SK-N-SH treated with all-trans-retinoic acid at 6 μM for 48 hours (cell line): ENCODE results near the gene PSMD6.

Experiments used
- ATAC-seq: fragments of 200-7000 bp; cut with Tn5 transposase; 3 replicates; pipeline ENCODE4 v1.9.1; 2020; ENCODE audit warnings: mild to moderate bottlenecking, moderate library complexity
- ARNTL ChIP-seq: fragments of 450-650 bp; formaldehyde crosslinking; IDR thresholded peaks from 2 replicates; pipeline ENCODE4 v1.5.0; 2020; ENCODE audit warnings: low read depth, mild to moderate bottlenecking, moderate library complexity, borderline replicate concordance
- BACH2 ChIP-seq: fragments of 250-450 bp; sonication (Bioruptor Pico); IDR thresholded peaks from 2 replicates; pipeline ENCODE4 v1.9.0; 2021; ENCODE audit warnings: mild to moderate bottlenecking, borderline replicate concordance
- CSDC2 ChIP-seq: fragments of 250-450 bp; sonication (Bioruptor Pico); IDR thresholded peaks from 2 replicates; pipeline ENCODE4 v1.5.0; 2020; ENCODE audit warnings: mild to moderate bottlenecking, moderate library complexity
- ESRRG ChIP-seq: fragments of 250-450 bp; sonication (Bioruptor Pico); IDR thresholded peaks from 2 replicates; pipeline ENCODE4 v1.6.1; 2021; ENCODE audit warnings: mild to moderate bottlenecking
- GLIS3 ChIP-seq: fragments of 250-450 bp; sonication (Bioruptor Pico); IDR thresholded peaks from 2 replicates; pipeline ENCODE4 v1.5.0; 2020; ENCODE audit warnings: mild to moderate bottlenecking, moderate library complexity
- ISL1 ChIP-seq: fragments of 250-450 bp; sonication (Bioruptor Pico); IDR thresholded peaks from 2 replicates; pipeline ENCODE4 v2.1.2; 2022; ENCODE audit warnings: mild to moderate bottlenecking, moderate library complexity
- OSR1 ChIP-seq: fragments of 250-450 bp; sonication (Bioruptor Pico); IDR thresholded peaks from 2 replicates; pipeline ENCODE4 v1.8.0; 2022; ENCODE audit warnings: moderate library complexity, mild to moderate bottlenecking, inconsistent platforms
- RARB ChIP-seq: fragments of 250-450 bp; sonication (Bioruptor Pico); IDR thresholded peaks from 2 replicates; pipeline ENCODE4 v1.8.0; 2021; ENCODE audit warnings: mild to moderate bottlenecking, moderate library complexity
- SNAI2 ChIP-seq: fragments of 250-450 bp; sonication (Bioruptor Pico); IDR thresholded peaks from 2 replicates; pipeline ENCODE4 v1.5.0; 2020; ENCODE audit warnings: mild to moderate bottlenecking, moderate library complexity
- TCF4 ChIP-seq: fragments of 250-450 bp; sonication (Bioruptor Pico); IDR thresholded peaks from 2 replicates; pipeline ENCODE4 v1.8.0; 2021; ENCODE audit warnings: mild to moderate bottlenecking, moderate library complexity, borderline replicate concordance
- TOX ChIP-seq: fragments of 250-450 bp; sonication (Bioruptor Pico); IDR thresholded peaks from 2 replicates; pipeline ENCODE4 v1.8.0; 2021; ENCODE audit warnings: mild to moderate bottlenecking, moderate library complexity, borderline replicate concordance
- ZC3H10 ChIP-seq: fragments of 250-450 bp; sonication (Bioruptor Pico); IDR thresholded peaks from 2 replicates; pipeline ENCODE4 v1.5.1; 2021; ENCODE audit warnings: mild to moderate bottlenecking, moderate library complexity
- ZFP3 ChIP-seq: fragments of 250-450 bp; sonication (Bioruptor Pico); IDR thresholded peaks from 2 replicates; pipeline ENCODE4 v1.5.0; 2020; ENCODE audit warnings: mild to moderate bottlenecking, moderate library complexity
- ZFP30 ChIP-seq: fragments of 450-650 bp; formaldehyde crosslinking; IDR thresholded peaks from 2 replicates; pipeline ENCODE4 v1.5.0; 2022; ENCODE audit warnings: mild to moderate bottlenecking, moderate library complexity
- ZNF565 ChIP-seq: fragments of 450-650 bp; formaldehyde crosslinking; conservative IDR thresholded peaks from 2 replicates; pipeline ENCODE4 v1.5.0; 2020; ENCODE audit warnings: low read depth, mild to moderate bottlenecking, moderate library complexity
- ZNF8 ChIP-seq: fragments of 450-650 bp; formaldehyde crosslinking; IDR thresholded peaks from 2 replicates; pipeline ENCODE4 v1.5.0; 2020; ENCODE audit warnings: mild to moderate bottlenecking, moderate library complexity
- TF ChIP-seq, protein P1 (sequence below): fragments of 250-450 bp; sonication (Bioruptor Pico); IDR thresholded peaks from 2 replicates; pipeline ENCODE4 v1.5.1; 2021; ENCODE audit warnings: mild to moderate bottlenecking, moderate library complexity
- TF ChIP-seq, protein P2 (sequence below): fragments of 250-450 bp; sonication (Bioruptor Pico); IDR thresholded peaks from 2 replicates; pipeline ENCODE4 v1.5.0; 2020; ENCODE audit warnings: mild to moderate bottlenecking, moderate library complexity
- TF ChIP-seq, protein P3 (sequence below): fragments of 250-450 bp; sonication (Bioruptor Pico); IDR thresholded peaks from 2 replicates; pipeline ENCODE4 v1.5.1; 2020; ENCODE audit warnings: low read depth, mild to moderate bottlenecking, moderate library complexity

Gene PSMD6

DNA sequence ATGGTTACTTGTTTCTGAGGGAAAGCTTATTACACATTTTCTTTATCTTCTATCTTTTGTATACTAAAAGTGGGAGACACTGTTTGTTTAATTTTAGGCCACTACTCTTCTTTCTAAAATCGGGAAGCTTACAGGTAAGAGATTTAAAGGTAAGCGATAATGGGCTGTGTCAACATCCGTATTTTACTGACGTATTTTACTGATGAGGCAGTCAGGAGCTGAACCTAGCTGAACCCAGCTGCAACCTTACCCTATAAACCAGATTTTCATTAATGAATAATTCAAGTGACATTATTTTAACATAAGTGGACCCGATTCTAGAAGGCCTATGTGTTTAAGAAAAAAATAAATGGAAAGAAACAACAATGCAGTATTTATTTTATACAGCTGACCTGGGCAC, 13.1 kb downstream of the PSMD6 start:
- TF ChIP-seq ZNF8 (CRISPR knock-in tag) (no peak), ISL1 (CRISPR knock-in tag) (no peak), ESRRG (CRISPR knock-in tag) (no peak)
- ATAC-seq = no peak

DNA sequence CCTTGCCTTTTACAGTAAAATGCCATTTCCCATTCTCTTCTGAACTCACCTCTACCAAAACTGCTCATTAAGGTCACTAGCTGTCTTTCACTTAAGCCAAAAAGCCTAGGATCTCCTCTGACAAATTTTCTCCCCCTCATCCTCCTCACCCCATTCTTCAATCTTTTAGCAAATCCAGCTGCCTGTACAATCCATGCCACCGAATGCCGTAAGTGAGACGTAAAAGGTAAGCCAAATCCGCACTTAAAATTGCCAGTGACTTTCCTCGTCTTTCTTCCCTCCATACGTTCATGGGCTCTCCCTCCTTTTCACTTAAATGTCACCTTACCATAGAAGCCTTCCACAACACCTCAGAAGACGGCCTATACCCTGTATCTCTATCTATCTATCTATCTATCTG, 13.8 kb downstream of the PSMD6 start:
- no peak for ATAC-seq
- TF ChIP-seq ZFP30 (CRISPR knock-in tag) (no peak), ZNF565 (no peak), ISL1 (CRISPR knock-in tag) (no peak), RARB (CRISPR knock-in tag) (no peak), TOX (no peak), SNAI2 (CRISPR knock-in tag) (no peak), ESRRG (CRISPR knock-in tag) (no peak), ARNTL (CRISPR knock-in tag) (no peak), ZC3H10 (CRISPR knock-in tag) (no peak), BACH2 (CRISPR knock-in tag) (no peak), TCF4 (CRISPR knock-in tag) (no peak), CSDC2 (no peak), ZFP3 (CRISPR knock-in tag) (no peak)
- TF ChIP-seq, protein P1, sequence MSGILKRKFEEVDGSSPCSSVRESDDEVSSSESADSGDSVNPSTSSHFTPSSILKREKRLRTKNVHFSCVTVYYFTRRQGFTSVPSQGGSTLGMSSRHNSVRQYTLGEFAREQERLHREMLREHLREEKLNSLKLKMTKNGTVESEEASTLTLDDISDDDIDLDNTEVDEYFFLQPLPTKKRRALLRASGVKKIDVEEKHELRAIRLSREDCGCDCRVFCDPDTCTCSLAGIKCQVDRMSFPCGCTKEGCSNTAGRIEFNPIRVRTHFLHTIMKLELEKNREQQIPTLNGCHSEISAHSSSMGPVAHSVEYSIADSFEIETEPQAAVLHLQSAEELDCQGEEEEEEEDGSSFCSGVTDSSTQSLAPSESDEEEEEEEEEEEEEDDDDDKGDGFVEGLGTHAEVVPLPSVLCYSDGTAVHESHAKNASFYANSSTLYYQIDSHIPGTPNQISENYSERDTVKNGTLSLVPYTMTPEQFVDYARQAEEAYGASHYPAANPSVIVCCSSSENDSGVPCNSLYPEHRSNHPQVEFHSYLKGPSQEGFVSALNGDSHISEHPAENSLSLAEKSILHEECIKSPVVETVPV (CRISPR knock-in tag) = no peak
- TF ChIP-seq, protein P2, sequence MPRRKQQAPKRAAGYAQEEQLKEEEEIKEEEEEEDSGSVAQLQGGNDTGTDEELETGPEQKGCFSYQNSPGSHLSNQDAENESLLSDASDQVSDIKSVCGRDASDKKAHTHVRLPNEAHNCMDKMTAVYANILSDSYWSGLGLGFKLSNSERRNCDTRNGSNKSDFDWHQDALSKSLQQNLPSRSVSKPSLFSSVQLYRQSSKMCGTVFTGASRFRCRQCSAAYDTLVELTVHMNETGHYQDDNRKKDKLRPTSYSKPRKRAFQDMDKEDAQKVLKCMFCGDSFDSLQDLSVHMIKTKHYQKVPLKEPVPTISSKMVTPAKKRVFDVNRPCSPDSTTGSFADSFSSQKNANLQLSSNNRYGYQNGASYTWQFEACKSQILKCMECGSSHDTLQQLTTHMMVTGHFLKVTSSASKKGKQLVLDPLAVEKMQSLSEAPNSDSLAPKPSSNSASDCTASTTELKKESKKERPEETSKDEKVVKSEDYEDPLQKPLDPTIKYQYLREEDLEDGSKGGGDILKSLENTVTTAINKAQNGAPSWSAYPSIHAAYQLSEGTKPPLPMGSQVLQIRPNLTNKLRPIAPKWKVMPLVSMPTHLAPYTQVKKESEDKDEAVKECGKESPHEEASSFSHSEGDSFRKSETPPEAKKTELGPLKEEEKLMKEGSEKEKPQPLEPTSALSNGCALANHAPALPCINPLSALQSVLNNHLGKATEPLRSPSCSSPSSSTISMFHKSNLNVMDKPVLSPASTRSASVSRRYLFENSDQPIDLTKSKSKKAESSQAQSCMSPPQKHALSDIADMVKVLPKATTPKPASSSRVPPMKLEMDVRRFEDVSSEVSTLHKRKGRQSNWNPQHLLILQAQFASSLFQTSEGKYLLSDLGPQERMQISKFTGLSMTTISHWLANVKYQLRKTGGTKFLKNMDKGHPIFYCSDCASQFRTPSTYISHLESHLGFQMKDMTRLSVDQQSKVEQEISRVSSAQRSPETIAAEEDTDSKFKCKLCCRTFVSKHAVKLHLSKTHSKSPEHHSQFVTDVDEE (CRISPR knock-in tag) = no peak

DNA sequence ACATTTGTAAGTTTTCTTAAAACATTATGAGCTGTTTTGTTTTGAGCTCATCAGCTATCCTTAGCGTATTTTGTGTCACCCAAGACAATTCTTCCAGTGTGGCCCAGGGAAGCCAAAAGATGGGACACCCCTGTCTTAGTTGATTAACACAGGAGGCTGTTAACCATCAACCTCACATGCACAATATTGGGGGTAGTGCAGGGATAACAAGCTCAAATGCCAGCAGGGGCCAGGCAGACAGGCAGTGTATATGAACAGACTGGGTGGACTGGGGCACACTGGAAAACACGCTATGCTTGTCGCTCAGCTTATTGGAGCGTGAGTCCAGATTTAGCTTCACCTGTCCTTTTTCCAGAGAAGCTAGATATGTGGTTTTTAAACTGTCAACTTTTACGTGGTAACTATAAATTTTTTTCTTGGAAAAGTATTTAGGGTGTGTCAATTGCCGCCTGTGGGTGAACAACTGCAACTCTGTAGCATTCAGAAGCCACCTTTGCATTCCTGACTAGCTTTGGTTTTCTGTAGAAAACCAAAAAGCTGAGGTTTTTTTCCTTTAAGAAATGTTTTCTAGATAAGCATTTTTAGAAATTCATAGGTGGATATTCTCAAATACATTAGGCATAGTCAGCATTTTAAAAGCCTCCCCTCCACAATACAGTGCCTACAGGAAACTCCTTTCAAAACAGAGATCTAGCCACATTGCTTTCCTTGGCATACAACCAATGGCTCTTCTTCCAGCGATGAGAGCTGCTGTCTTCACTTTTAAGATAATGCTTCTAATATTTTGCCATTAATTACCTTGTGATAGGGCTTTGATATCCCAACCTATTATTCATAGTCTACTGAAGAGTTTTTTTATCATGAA, 14.6 kb downstream of the PSMD6 start:
- peak; percentile 48 for TF ChIP-seq ISL1 (CRISPR knock-in tag)
- TF ChIP-seq ZFP30 (CRISPR knock-in tag) = no peak
- TF ChIP-seq, protein P3, sequence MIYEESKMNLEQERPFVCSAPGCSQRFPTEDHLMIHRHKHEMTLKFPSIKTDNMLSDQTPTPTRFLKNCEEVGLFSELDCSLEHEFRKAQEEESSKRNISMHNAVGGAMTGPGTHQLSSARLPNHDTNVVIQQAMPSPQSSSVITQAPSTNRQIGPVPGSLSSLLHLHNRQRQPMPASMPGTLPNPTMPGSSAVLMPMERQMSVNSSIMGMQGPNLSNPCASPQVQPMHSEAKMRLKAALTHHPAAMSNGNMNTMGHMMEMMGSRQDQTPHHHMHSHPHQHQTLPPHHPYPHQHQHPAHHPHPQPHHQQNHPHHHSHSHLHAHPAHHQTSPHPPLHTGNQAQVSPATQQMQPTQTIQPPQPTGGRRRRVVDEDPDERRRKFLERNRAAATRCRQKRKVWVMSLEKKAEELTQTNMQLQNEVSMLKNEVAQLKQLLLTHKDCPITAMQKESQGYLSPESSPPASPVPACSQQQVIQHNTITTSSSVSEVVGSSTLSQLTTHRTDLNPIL = peak; percentile 51; the same call in 1 of the 2 replicates
- ATAC-seq = no peak; the same call in 2 of the 3 replicates

DNA sequence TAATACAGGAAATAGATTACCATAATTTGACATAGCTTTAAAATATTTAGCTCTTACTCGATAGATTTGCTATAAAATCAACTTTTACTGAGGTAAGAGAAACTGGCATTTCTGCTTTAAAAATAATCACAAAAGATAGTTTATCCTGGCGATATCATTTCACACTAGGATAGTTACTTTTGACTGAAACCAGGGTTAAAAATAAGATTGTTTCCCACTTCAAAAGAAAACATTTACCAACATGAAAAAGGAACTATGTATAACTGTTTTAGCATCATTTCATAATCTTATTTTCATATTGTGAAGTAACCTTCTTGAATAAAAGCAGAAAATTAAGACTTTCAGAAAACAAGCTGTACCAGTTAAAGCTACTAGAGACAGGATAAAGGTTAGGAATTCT, 15.3 kb downstream of the PSMD6 start:
- no peak; the same call in 2 of the 3 replicates for ATAC-seq
- TF ChIP-seq ZFP30 (CRISPR knock-in tag) (no peak), OSR1 (CRISPR knock-in tag) (no peak), ZFP3 (CRISPR knock-in tag) (no peak), TOX (no peak), GLIS3 (CRISPR knock-in tag) (no peak), ZNF565 (no peak), ARNTL (CRISPR knock-in tag) (no peak)

DNA sequence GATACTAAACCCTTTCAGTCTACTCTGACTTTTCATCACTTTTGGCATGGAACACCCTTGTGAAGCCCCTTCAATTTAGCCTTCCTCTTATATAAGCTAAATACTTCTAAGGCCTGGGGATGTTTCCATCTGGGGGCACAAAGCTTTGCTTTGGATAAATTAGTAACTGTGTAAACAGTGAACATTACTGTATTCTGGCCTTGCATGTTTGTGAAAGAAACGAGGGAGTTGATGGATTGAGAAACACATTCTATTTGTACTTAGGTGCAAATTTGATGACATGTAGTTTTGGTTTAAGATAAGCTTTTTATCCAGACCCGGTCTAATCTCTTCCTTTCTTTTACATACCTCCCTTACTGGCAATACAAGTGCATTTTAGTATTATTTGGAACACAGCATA, 19.7 kb downstream of the PSMD6 start:
- ATAC-seq = no peak
- no peak for TF ChIP-seq ZNF8 (CRISPR knock-in tag)
- no peak for TF ChIP-seq TOX
- no peak for TF ChIP-seq RARB (CRISPR knock-in tag)
- no peak for TF ChIP-seq ESRRG (CRISPR knock-in tag)
- no peak for TF ChIP-seq SNAI2 (CRISPR knock-in tag)
- TF ChIP-seq, protein P2 (CRISPR knock-in tag) = no peak
- TF ChIP-seq ZFP3 (CRISPR knock-in tag) = no peak
- no peak for TF ChIP-seq ZNF565
- no peak for TF ChIP-seq CSDC2
- TF ChIP-seq, all 23 proteins: peak for 0
